SK-N-SH (cell line): Measurements from ENCODE around the gene PRRC2B. TPM values are rescaled to one million over a fixed set of nuclear protein-coding genes. Genes with fewer than 3 reads are reported as not detected.

Source experiments
- CTCF ChIA-PET: fragments of 300-600, 350-600 bp; formaldehyde crosslinking; extraction: SDS; loops from one replicate; lab custom pipeline; 2021; lab: Yijun Ruan, JAX
- POLR2A ChIA-PET: fragments of 350-600 bp; sonication (Branson Sonifier 250); formaldehyde crosslinking; extraction: SDS; loops from one replicate; lab custom pipeline; 2020; ENCODE audit warnings: antibody characterized with exemption, inconsistent platforms; lab: Yijun Ruan, JAX
- DNase-seq: peaks from one replicate; pipeline ENCODE4 v3.0.0; 2012
- H2AFZ ChIP-seq: fragments of 200-600 bp; sonication (generic); 2 replicates; pipeline ENCODE4 v1.8.1; 2016; ENCODE audit warnings: antibody characterized with exemption, mild to moderate bottlenecking, low read depth
- H3F3A ChIP-seq: fragments of 200-600 bp; sonication (generic); replicated peaks from 2 replicates; pipeline ENCODE3; 2016; ENCODE audit warnings: antibody characterized with exemption, mild to moderate bottlenecking; ENCODE audit not compliant: insufficient read depth
- H3K27ac ChIP-seq, 2 experiments: fragments of 200-500 bp in 1 of 2; fragments of 200-600 bp in 1 of 2; sonication (Bioruptor generic) in 1 of 2; sonication (generic), shearing (Covaris generic) in 1 of 2; 2 replicates each; pipeline versions ENCODE4 v1.5.1 to v1.6.1; 2014 to 2016; ENCODE audit warnings: low read depth in 2 of 2, inconsistent platforms in 1 of 2, low read length in 1 of 2, mild to moderate bottlenecking in 1 of 2, mixed read lengths in 1 of 2
- H3K27me3 ChIP-seq: fragments of 200-600 bp; sonication (generic), shearing (Covaris generic); 2 replicates; pipeline ENCODE4 v1.6.1; 2016; ENCODE audit warnings: mixed run types; ENCODE audit not compliant: insufficient read depth
- H3K36me3 ChIP-seq, 2 experiments: fragments of 200-500 bp in 1 of 2; fragments of 200-600 bp in 1 of 2; sonication (Bioruptor generic) in 1 of 2; sonication (generic) in 1 of 2; replicated peaks in 1 of 2; 2 replicates each; pipeline versions ENCODE3 to v1.5.1; 2014 to 2016; ENCODE audit warnings: low read length in 1 of 2, mild to moderate bottlenecking in 1 of 2; ENCODE audit not compliant: insufficient read depth in 2 of 2, control insufficient read depth in 1 of 2
- H3K4me1 ChIP-seq, 2 experiments: fragments of 200-500 bp in 1 of 2; fragments of 200-600 bp in 1 of 2; sonication (Bioruptor generic) in 1 of 2; sonication (generic), shearing (Covaris generic) in 1 of 2; 2 replicates each; pipeline versions ENCODE4 v1.5.1 to v1.6.1; 2014 to 2016; ENCODE audit warnings: low read depth in 1 of 2, low read length in 1 of 2, mixed run types in 1 of 2; ENCODE audit not compliant: insufficient read depth in 2 of 2, control insufficient read depth in 1 of 2
- H3K4me2 ChIP-seq: fragments of 200-600 bp; sonication (generic), shearing (Covaris generic); 2 replicates; pipeline ENCODE4 v1.6.1; 2017; ENCODE audit warnings: mixed run types
- H3K4me3 ChIP-seq, 2 experiments: fragments of 200-500 bp in 1 of 2; fragments of 200-600 bp in 1 of 2; sonication (Bioruptor generic) in 1 of 2; sonication (generic), shearing (Covaris generic) in 1 of 2; 2 replicates each; pipeline versions ENCODE4 v1.5.1 to v1.8.1; 2014 to 2016; ENCODE audit warnings: low read depth in 2 of 2, inconsistent platforms in 1 of 2, low read length in 1 of 2, mild to moderate bottlenecking in 1 of 2, mixed read lengths in 1 of 2, moderate library complexity in 1 of 2
- H3K79me2 ChIP-seq: fragments of 200-600 bp; sonication (generic); 2 replicates; pipeline ENCODE4 v1.8.1; 2017; ENCODE audit warnings: mild to moderate bottlenecking; ENCODE audit not compliant: insufficient read depth
- H3K9ac ChIP-seq: fragments of 200-600 bp; sonication (generic); 2 replicates; pipeline ENCODE4 v1.6.1; 2017; ENCODE audit warnings: mixed run types
- H3K9me2 ChIP-seq: fragments of 200-600 bp; sonication (generic); 2 replicates; pipeline ENCODE4 v1.6.1; 2017; ENCODE audit warnings: mixed run types
- H3K9me3 ChIP-seq: fragments of 200-600 bp; sonication (generic); 2 replicates; pipeline ENCODE4 v1.6.1; 2017; ENCODE audit warnings: mixed run types, mild to moderate bottlenecking, moderate library complexity
- H4K20me1 ChIP-seq: fragments of 200-600 bp; sonication (generic); 2 replicates; pipeline ENCODE4 v1.6.1; 2017; ENCODE audit warnings: mild to moderate bottlenecking, mixed run types; ENCODE audit not compliant: insufficient read depth
- CHD2 ChIP-seq: fragments of 150-350 bp; IDR thresholded peaks from 2 replicates; pipeline ENCODE4 v1.6.1; 2018; ENCODE audit warnings: low read length; ENCODE audit not compliant: partially characterized antibody
- ELF1 ChIP-seq: IDR thresholded peaks from 2 replicates; pipeline ENCODE4 v1.4.0; 2012
- EP300 ChIP-seq, 2 experiments: IDR thresholded peaks; 2 replicates each; pipeline versions ENCODE4 v1.4.0 to v1.6.1; 2012; ENCODE audit warnings: borderline replicate concordance in 1 of 2, low read depth in 1 of 2, low read length in 1 of 2
- FOSL2 ChIP-seq: IDR thresholded peaks from 2 replicates; pipeline ENCODE4 v1.4.0; 2012; ENCODE audit warnings: low read depth, mild to moderate bottlenecking, moderate library complexity, borderline replicate concordance
- MEF2A ChIP-seq: IDR thresholded peaks from 2 replicates; pipeline ENCODE4 v1.4.0; 2012; ENCODE audit warnings: low read depth, borderline replicate concordance
- NFIC ChIP-seq: IDR thresholded peaks from 2 replicates; pipeline ENCODE4 v1.4.0; 2012; ENCODE audit warnings: borderline replicate concordance
- POLR2AphosphoS5 ChIP-seq: IDR thresholded peaks from 2 replicates; pipeline ENCODE4 v1.6.1; 2012; ENCODE audit warnings: low read depth, low read length
- RXRA ChIP-seq: IDR thresholded peaks from 2 replicates; pipeline ENCODE4 v1.4.0; 2012; ENCODE audit warnings: low read depth, mild to moderate bottlenecking, borderline replicate concordance
- TAF1 ChIP-seq: IDR thresholded peaks from 2 replicates; pipeline ENCODE4 v1.6.1; 2012; ENCODE audit warnings: low read depth, mild to moderate bottlenecking, low read length, moderate library complexity, borderline replicate concordance
- WGBS: methylation state at CpG from one replicate; pipeline ENCODE4 v1.1.6; 2017; ENCODE audit warnings: low lambda C conversion rate; 5-methylcytosine and 5-hydroxymethylcytosine counted together
- polyA plus RNA-seq, 3 experiments: library from polyadenylated mRNA; depleted of rRNA; stranded (reverse); fragments of >200 nt; gene quantifications; 2 replicates each; pipeline ENCODE4 v1.2.3, GENCODE V29; 2012
- TF ChIP-seq, protein P1 (sequence below): IDR thresholded peaks from 2 replicates; pipeline ENCODE4 v1.4.0; 2012; ENCODE audit warnings: low read depth, borderline replicate concordance
- TF ChIP-seq, protein P2 (sequence below): IDR thresholded peaks from 2 replicates; pipeline ENCODE4 v1.6.1; 2012; ENCODE audit warnings: mild to moderate bottlenecking, low read depth, low read length, moderate library complexity
- TF ChIP-seq, protein P3 (sequence below): IDR thresholded peaks from 2 replicates; pipeline ENCODE4 v1.4.0; 2012; ENCODE audit warnings: low read depth
- TF ChIP-seq, protein P4 (sequence below): IDR thresholded peaks from 2 replicates; pipeline ENCODE4; 2012

The PRRC2B gene
- polyA plus RNA-seq, 1 of the 3 experiments (the other 2 are of a cell fraction) = 26.3 TPM

DNA sequence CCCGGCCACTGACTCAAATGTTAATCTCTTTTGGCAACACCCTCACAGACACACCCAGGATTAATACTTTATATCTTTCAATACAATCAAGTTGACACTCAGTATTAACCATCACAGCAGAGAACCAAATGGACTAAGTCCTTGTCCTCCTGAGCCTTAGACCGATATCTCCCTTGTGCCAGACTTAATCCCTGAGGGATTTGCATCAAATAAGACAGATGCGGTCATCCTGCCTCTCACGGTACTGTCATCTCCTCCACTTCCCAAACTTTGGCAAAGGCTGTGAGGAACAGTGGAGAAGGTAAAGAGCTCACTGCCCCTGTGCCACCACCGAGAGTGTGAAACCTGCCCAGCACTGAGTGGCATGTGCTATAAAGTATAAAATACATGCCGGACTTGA is 6.5 kb upstream of the PRRC2B start (continued):
- no peak for TF ChIP-seq CHD2

DNA sequence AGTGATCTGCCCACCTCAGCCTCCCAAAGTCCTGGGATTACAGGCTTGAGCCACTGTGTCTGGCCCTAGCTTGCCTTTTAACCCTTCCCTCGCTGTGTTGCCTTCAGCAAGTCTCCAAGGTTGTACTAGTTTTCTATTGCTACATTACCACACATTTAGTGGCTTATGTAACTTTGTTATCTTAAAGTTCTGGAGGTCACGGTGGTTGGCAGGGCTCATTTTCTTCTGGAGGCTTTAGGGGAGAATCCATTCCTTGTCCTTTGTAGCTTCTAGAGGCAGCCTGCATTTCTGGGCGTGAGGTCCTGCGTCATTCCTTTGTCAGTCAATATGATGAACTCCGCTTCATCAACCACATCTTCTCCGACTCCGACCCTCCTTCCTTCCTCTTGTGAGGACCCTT is 2.9 kb upstream of the PRRC2B start:
- H3K4me3 ChIP-seq = no peak overlapping the region
- POLR2A ChIA-PET = no interaction called here
- H3K9me2 ChIP-seq = no peaks in the 10 kb centered on the region
- H3K79me2 ChIP-seq = peaks cover 15% of the 10 kb centered on the region
- peaks cover 6 to 16% of the 10 kb centered on the region in 2 experiments; a peak in 2 of 4 replicates for H3K4me1 ChIP-seq
- 94% methylated on average over 7 of the region's 7 CpGs for WGBS
- H3F3A ChIP-seq = peaks cover 9% of the 10 kb centered on the region
- CTCF ChIA-PET = no interaction called here
- H3K27ac ChIP-seq = no peak overlapping the region
- DNase-seq = no peak
- no peak for TF ChIP-seq EP300 (IDR thresholded peaks at IDR 0.05; ENCODE audit: borderline replicate concordance in 1 of 2, low read depth in 1 of 2, low read length in 1 of 2)
- no peak for TF ChIP-seq MEF2A
- TF ChIP-seq, protein P1, sequence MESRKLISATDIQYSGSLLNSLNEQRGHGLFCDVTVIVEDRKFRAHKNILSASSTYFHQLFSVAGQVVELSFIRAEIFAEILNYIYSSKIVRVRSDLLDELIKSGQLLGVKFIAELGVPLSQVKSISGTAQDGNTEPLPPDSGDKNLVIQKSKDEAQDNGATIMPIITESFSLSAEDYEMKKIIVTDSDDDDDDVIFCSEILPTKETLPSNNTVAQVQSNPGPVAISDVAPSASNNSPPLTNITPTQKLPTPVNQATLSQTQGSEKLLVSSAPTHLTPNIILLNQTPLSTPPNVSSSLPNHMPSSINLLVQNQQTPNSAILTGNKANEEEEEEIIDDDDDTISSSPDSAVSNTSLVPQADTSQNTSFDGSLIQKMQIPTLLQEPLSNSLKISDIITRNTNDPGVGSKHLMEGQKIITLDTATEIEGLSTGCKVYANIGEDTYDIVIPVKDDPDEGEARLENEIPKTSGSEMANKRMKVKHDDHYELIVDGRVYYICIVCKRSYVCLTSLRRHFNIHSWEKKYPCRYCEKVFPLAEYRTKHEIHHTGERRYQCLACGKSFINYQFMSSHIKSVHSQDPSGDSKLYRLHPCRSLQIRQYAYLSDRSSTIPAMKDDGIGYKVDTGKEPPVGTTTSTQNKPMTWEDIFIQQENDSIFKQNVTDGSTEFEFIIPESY = no peak
- no peak for TF ChIP-seq TAF1
- TF ChIP-seq, protein P2, sequence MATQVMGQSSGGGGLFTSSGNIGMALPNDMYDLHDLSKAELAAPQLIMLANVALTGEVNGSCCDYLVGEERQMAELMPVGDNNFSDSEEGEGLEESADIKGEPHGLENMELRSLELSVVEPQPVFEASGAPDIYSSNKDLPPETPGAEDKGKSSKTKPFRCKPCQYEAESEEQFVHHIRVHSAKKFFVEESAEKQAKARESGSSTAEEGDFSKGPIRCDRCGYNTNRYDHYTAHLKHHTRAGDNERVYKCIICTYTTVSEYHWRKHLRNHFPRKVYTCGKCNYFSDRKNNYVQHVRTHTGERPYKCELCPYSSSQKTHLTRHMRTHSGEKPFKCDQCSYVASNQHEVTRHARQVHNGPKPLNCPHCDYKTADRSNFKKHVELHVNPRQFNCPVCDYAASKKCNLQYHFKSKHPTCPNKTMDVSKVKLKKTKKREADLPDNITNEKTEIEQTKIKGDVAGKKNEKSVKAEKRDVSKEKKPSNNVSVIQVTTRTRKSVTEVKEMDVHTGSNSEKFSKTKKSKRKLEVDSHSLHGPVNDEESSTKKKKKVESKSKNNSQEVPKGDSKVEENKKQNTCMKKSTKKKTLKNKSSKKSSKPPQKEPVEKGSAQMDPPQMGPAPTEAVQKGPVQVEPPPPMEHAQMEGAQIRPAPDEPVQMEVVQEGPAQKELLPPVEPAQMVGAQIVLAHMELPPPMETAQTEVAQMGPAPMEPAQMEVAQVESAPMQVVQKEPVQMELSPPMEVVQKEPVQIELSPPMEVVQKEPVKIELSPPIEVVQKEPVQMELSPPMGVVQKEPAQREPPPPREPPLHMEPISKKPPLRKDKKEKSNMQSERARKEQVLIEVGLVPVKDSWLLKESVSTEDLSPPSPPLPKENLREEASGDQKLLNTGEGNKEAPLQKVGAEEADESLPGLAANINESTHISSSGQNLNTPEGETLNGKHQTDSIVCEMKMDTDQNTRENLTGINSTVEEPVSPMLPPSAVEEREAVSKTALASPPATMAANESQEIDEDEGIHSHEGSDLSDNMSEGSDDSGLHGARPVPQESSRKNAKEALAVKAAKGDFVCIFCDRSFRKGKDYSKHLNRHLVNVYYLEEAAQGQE = no peak
- no peak overlapping the region for H2AFZ ChIP-seq
- no peaks in the 10 kb centered on the region for H3K36me3 ChIP-seq
- H3K9ac ChIP-seq = no peak overlapping the region
- no peaks in the 10 kb centered on the region for H3K27me3 ChIP-seq
- H4K20me1 ChIP-seq = peaks cover 14% of the 10 kb centered on the region
- H3K9me3 ChIP-seq = no peaks in the 10 kb centered on the region
- H3K4me2 ChIP-seq = no peak overlapping the region

DNA sequence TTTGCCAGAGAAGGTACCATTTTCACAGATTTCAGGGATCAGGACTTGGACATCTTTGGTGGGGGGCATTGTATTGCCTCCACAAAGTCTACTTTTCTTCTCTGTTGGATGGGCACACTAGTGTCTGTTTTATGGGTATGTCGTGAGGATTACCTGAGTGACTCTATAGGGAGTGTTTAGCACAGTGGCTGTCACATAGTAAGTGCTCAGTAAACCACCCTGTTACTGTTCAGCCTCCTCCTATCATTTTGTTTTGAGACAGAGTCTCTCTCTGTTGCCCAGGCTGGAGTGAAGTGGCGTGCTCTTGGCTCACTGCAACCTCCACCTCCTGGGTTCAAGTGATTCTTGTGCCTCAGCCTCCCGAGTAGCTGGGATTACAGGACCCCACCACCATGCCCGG is 2.4 kb upstream of the PRRC2B start:
- no peak overlapping the region for H3K4me2 ChIP-seq
- no peak overlapping the region for H2AFZ ChIP-seq
- peaks cover 20% of the 10 kb centered on the region for H3K79me2 ChIP-seq
- H3K36me3 ChIP-seq = no peaks in the 10 kb centered on the region
- WGBS = 89% methylated on average over 3 of the region's 4 CpGs
- peaks cover 9% of the 10 kb centered on the region for H3F3A ChIP-seq
- POLR2A ChIA-PET = no interaction called here
- peaks cover 18% of the 10 kb centered on the region for H4K20me1 ChIP-seq
- no peaks in the 10 kb centered on the region for H3K9me3 ChIP-seq
- no peaks in the 10 kb centered on the region for H3K9me2 ChIP-seq
- TF ChIP-seq ELF1 = no peak
- TF ChIP-seq, protein P3, sequence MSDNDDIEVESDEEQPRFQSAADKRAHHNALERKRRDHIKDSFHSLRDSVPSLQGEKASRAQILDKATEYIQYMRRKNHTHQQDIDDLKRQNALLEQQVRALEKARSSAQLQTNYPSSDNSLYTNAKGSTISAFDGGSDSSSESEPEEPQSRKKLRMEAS = no peak
- no peak for TF ChIP-seq POLR2AphosphoS5
- no peak for TF ChIP-seq RXRA
- no peak for TF ChIP-seq NFIC
- TF ChIP-seq, protein P4, sequence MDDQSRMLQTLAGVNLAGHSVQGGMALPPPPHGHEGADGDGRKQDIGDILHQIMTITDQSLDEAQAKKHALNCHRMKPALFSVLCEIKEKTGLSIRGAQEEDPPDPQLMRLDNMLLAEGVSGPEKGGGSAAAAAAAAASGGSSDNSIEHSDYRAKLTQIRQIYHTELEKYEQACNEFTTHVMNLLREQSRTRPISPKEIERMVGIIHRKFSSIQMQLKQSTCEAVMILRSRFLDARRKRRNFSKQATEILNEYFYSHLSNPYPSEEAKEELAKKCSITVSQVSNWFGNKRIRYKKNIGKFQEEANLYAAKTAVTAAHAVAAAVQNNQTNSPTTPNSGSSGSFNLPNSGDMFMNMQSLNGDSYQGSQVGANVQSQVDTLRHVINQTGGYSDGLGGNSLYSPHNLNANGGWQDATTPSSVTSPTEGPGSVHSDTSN = no peak
- no peak for TF ChIP-seq EP300 (IDR thresholded peaks at IDR 0.05; ENCODE audit: borderline replicate concordance in 1 of 2, low read depth in 1 of 2, low read length in 1 of 2)
- no peak for TF ChIP-seq FOSL2
- TF ChIP-seq, all 33 proteins: peak for 0
- DNase-seq = no peak
- Histone ChIP-seq H3K27ac (no peak overlapping the region), H3K9ac (no peak overlapping the region), H3K27me3 (no peaks in the 10 kb centered on the region), H3K4me3 (no peak overlapping the region), H3K4me1 (peaks cover 9 to 19% of the 10 kb centered on the region in 2 experiments; a peak in 2 of 4 replicates)
- CTCF ChIA-PET = no interaction called here
